Stimulated activated CD4-positive, alpha-beta T cell treated with anti-CD3 and anti-CD28 coated beads, Interleukin-2, amount 100 ng/mL, for 4 hours (primary cell): ENCODE data around the gene SH3RF3.

Source experiments
- DNase-seq: peaks from one replicate; pipeline ENCODE4 v3.0.0-alpha.2; 2020; ENCODE audit warnings: low read depth

The SH3RF3 gene

GRCh38 chr2:109419960-109420370 is 291.0 kb downstream of the SH3RF3 start:
- DNase-seq: no peak

- DNase-seq: no peak
Observed at GRCh38 chr2:109421101-109421500, 292.1 kb downstream of the SH3RF3 start.

DNA sequence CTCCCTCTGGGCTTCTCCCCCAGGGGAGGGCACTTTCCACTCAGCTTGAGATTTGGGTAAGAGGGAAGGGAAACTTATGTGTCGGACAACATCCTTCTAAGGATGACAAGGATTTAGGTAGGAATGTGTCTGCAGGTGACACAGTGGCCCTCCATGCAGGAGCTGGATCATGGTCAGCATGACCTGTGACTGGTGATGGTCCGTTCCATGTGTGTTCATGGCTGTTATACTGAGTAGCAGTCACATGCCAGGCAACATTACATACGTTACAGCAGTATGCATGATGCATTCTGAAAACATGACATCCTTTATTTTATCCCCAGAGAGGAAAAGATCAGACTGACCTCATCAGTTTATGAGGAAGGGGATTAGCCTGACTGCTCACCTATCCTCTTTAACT is 292.6 kb downstream of the SH3RF3 start:
- no peak for DNase-seq

DNA sequence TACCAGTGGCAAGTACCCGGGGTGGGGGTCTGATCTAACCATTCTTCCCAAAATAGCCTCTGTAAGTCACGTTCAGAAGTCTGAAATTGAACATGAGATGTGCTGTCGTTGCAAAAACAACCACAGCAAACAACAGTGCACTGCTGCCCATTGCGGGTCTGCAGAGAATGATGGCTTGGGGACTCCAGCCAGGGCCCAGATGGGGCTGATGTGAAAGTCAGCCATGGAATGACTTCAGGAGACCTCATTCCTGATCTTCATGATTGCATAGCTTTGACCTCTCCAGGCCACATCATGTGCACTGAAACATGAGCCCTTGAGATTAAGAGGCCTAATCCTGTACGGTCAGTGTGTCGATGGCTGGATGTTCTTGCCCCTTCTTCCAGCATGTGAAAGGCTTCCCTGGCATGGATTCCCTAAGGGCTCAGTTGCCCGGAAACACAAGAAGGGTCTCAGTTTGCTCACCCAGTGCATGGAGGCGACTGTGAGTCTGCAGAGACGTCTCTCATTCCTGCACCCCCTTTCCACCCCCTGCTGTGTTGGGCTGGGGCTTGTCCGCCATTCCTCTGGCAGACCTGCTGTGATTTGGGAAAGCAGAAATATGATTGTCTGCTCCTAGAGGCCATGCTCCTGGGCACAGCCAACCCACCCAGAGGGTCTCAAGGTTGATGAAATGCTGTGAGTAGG is 293.2 kb downstream of the SH3RF3 start:
- DNase-seq: no peak

DNA sequence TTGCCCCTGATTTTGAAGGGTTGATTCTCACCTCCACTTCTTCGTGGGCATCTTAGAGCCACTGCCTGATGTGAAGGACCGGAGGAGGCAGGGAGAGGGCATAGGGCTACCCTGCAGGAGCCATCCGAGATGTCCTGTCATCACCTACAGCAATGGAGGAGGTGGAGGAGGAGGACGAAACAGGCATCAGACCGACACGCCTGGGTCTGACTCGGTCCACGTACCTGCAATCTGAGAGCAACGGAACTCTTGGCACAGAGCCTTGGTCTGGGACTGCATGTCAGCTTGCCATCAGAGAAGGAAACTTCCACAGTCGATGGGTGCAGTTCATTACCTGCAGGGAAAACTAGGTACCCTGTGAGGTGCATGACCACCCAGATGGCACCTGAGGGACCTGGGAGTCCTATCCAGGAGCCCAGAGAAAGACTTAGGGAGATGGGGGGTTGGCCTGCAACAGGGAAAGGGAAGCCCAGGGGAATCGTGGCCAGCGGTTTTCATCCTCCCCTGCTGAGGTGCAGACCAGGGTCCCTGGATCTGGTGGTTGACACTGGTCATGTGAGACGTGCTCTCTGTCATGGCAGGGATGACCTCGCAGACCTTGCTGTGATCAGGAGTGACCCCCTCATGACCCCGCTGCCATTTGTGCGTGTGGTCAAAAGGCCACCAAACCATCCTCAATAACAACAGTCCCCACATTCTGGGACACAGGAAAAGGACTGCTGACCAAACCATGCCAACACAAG is 293.9 kb downstream of the SH3RF3 start:
- no peak for DNase-seq

DNA sequence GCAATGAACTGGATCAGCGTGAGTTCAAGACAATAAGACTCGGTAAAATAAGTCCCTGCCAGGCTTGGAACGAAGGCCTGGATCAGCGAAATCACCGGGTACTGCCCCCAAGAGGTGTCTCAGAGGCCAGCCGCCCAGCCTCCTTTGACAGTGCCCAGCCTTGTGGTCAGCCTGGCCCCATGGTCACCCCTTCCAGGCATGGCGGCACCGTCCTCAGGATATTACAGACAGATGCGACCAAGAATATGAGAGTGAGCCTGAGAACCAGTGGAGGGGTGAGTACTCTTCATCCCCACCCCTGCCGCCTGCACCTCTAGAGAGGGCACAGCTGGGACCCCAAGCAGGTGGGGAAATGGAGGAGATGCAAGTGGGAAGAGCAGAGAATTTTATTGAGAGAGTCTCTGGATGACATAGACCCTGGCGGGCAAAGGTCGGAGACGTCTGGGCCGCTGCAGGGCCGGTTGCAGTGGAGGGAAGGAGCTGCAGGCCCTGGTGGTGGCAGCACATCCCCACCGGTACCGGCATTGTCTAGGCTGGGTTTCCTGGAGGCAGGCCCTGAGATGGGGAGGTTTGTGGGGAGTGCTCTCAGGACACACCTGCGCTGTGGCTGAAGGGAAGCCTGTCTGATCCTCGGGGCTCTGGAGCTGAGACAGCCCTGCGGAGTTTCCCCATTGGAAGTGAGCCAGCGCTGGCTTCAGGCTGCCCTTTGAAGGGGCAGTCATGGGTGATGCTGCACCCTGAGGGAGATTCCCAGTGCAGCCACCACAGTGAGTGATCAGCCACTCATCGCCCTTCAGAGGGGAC is 294.8 kb downstream of the SH3RF3 start:
- DNase-seq: no peak

GRCh38 chr2:109425411-109425810 is 296.4 kb downstream of the SH3RF3 start:
- DNase-seq: no peak

GRCh38 chr2:109427661-109428091 is 298.7 kb downstream of the SH3RF3 start:
- DNase-seq: no peak

GRCh38 chr2:109428281-109428680 is 299.3 kb downstream of the SH3RF3 start:
- no peak for DNase-seq

DNA sequence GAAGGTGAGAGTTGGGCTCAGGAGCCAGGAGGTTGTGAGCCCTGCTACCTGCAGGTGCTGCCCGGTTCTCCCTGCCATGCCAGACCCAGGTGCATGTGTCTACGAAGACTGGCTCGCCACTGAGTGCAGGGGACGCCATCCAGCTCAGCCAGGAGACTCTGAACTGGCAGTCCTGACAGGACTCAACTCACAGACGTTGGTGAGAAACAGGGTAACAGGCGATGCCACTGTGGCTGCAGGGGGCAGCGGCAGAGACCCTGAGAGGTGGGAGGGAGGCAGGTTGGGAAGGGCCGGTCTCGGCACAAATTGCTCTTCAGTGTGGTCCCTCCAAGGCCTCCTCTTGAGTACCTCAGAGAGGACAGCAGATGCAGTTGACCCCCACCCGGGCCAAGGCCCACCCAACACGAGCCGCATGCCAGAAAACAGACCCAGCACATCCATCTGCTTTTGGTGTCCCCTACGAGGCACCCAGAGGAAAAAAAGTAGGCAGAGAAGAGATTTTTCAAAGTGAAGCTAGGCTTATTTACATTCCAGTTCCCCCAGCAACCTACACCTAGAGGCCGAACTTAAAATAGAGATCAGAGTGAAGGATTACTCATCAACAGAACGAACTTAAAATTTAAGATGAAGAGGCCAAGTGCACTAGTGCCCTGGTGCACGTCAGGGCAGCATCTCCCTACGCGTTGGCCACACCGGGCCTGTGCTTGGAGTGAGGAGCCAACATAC is 300.0 kb downstream of the SH3RF3 start:
- no peak for DNase-seq

- DNase-seq: no peak
Observed at GRCh38 chr2:109429567-109430328, 300.7 kb downstream of the SH3RF3 start.

DNA sequence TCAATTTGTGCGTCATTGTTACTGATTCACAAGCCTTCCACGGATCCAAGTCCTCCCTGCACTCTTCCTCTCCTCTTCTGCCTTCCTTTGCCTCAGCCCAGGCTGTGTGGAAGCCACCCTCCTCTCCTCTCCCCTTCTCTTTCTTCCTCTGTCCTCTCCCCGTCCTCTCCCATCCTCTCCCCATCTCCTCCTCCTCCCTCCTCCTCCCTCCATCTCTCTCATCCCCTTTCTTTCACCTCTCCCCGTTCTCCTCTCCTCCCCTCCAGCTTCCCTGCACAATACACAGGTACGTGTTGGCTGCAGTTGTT is 301.3 kb downstream of the SH3RF3 start:
- no peak for DNase-seq

- no peak for DNase-seq
Observed at GRCh38 chr2:109432421-109432820, 303.4 kb downstream of the SH3RF3 start.

- no peak for DNase-seq
Observed at GRCh38 chr2:109433486-109433885, 304.5 kb downstream of the SH3RF3 start.

- no peak for DNase-seq
Observed at GRCh38 chr2:109433926-109434325, 304.9 kb downstream of the SH3RF3 start.

- DNase-seq: no peak
Observed at GRCh38 chr2:109434351-109434750, 305.3 kb downstream of the SH3RF3 start.

DNA sequence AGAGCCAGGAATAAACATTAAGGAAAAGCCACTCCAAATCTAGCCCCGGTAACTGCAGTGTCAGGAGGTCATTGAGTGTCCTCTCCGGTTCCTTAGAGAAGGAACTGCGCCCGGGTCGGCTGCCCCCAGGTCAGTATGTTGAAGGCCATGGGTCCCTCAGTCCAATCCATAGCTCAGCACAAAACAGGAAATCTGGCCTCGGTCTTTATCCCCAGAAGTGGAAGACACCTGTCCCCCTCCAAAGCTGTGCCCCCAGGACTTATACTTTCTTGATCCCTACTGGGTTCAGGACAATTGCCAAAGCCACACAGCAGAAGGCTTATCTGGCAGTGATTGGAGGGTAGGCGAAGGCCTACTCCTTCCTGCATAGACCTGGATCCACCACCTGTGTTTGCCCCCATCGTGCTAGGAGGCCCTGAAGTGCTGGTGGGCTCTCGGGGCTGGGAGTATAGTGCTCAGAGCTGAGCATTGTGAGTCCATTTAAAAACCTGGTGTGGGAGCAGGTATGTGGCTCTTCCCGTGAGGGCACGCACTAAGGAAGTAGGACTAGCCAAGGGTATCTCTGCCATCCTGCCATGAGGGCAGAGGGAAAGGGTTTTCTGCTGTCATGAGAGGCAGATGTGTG is 306.2 kb downstream of the SH3RF3 start:
- no peak for DNase-seq

- no peak for DNase-seq
Observed at GRCh38 chr2:109435901-109436598, 307.0 kb downstream of the SH3RF3 start.

- DNase-seq: no peak
Observed at GRCh38 chr2:109436610-109437225, 307.7 kb downstream of the SH3RF3 start.
